Measurements from ENCODE around the gene ST13. TPM values are rescaled to one million over a fixed set of nuclear protein-coding genes. Genes with fewer than 3 reads are reported as not detected.

ST13 gene
- 252 and 317 TPM in 2 replicates for total RNA-seq (ENCODE audit: low replicate concordance)
- long read RNA-seq, transcript ST13-201 (12 exons, 3,595 nt), result major isoform, 697 of 774 reads
- long read RNA-seq, partial matches to known transcripts, result 46 of 774 reads
- long read RNA-seq, other reads (novel, unspliced or antisense), result 31 of 774 reads

GRCh38 chr22:40856513-40857308 is at the start of gene ST13, which contains the start of gene XPNPEP3:
Gene ST13, minus strand, starts transcription at chr22:40856639. Its CDS starts 99 bp downstream, at chr22:40856540.
Gene XPNPEP3, plus strand, starts transcription at chr22:40857148. Its CDS starts 34 bp downstream, at chr22:40857182.
- Mint-ChIP-seq H3K27me3 (no peaks in the 10 kb centered on the region), H3K4me3 (peak within 1 kb of the TSS; percentile 99), H3K27ac (peak within 1 kb of the TSS; percentile 100), H3K4me1 (ENCODE audit: unreplicated experiment) (peaks cover 35% of the 10 kb centered on the region), H3K9me3 (no peaks in the 10 kb centered on the region), H3K36me3 (peaks cover 9% of the 10 kb centered on the region)
- peak; percentile 23 for TF ChIP-seq CTCF (conservative IDR thresholded peaks at IDR 0.05)
- peak; percentile 97 for DNase-seq (ENCODE audit: extremely low spot score, unreplicated experiment)

GRCh38 chr22:40904101-40904500 is 47.7 kb upstream of the ST13 start:
- Mint-ChIP-seq H3K27me3 (no peaks in the 10 kb centered on the region), H3K9me3 (no peaks in the 10 kb centered on the region), H3K27ac (no peak overlapping the region), H3K4me1 (ENCODE audit: unreplicated experiment) (peaks cover 2% of the 10 kb centered on the region), H3K36me3 (peaks cover 12% of the 10 kb centered on the region), H3K4me3 (no peak overlapping the region)
- DNase-seq (ENCODE audit: extremely low spot score, unreplicated experiment), result no peak
- no peak for TF ChIP-seq CTCF (conservative IDR thresholded peaks at IDR 0.05)

- peaks cover 6% of the 10 kb centered on the region for H3K4me1 Mint-ChIP-seq (ENCODE audit: unreplicated experiment)
- no peaks in the 10 kb centered on the region for H3K9me3 Mint-ChIP-seq
- no peak for DNase-seq (ENCODE audit: extremely low spot score, unreplicated experiment)
- H3K27ac Mint-ChIP-seq, result no peak overlapping the region
- H3K36me3 Mint-ChIP-seq, result peaks cover 1% of the 10 kb centered on the region
- TF ChIP-seq CTCF (conservative IDR thresholded peaks at IDR 0.05), result peak; percentile 67
- H3K4me3 Mint-ChIP-seq, result no peak overlapping the region
- no peaks in the 10 kb centered on the region for H3K27me3 Mint-ChIP-seq
Measured at GRCh38 chr22:40898850-40899357, 42.5 kb upstream of the ST13 start.

- Mint-ChIP-seq H3K9me3 (no peaks in the 10 kb centered on the region), H3K27ac (no peak overlapping the region), H3K27me3 (no peaks in the 10 kb centered on the region), H3K36me3 (peaks cover 1% of the 10 kb centered on the region), H3K4me1 (ENCODE audit: unreplicated experiment) (peaks cover 6% of the 10 kb centered on the region), H3K4me3 (no peak overlapping the region)
- no peak for DNase-seq (ENCODE audit: extremely low spot score, unreplicated experiment)
- TF ChIP-seq CTCF (conservative IDR thresholded peaks at IDR 0.05), result no peak
Measured at GRCh38 chr22:40894417-40894816, 38.0 kb upstream of the ST13 start.

- Mint-ChIP-seq H3K9me3 (no peaks in the 10 kb centered on the region), H3K27me3 (no peaks in the 10 kb centered on the region), H3K4me1 (ENCODE audit: unreplicated experiment) (no peaks in the 10 kb centered on the region), H3K27ac (no peak overlapping the region), H3K4me3 (no peak overlapping the region), H3K36me3 (peaks cover 21% of the 10 kb centered on the region)
- no peak for DNase-seq (ENCODE audit: extremely low spot score, unreplicated experiment)
- no peak for TF ChIP-seq CTCF (conservative IDR thresholded peaks at IDR 0.05)
Measured at GRCh38 chr22:40890881-40891280, 34.4 kb upstream of the ST13 start.

All from type B pancreatic cell (in vitro differentiated cells).